WI38 (cell line): ENCODE measurements around the gene CLSTN1.

ENCODE experiments used
- H3K4me3 ChIP-seq: 2 replicates; pipeline ENCODE4 v1.5.1; 2011; ENCODE audit warnings: low read depth, mild to moderate bottlenecking, control low read depth, low read length
- CTCF ChIP-seq: IDR thresholded peaks from 2 replicates; pipeline ENCODE4 v1.5.1; 2012; ENCODE audit warnings: low read depth, mild to moderate bottlenecking, control low read depth, low read length

Gene CLSTN1

GRCh38 chr1:9728451-9729295 is 95.1 kb downstream of the CLSTN1 start:
- TF ChIP-seq CTCF: no peak
- H3K4me3 ChIP-seq: no peak overlapping the region

DNA sequence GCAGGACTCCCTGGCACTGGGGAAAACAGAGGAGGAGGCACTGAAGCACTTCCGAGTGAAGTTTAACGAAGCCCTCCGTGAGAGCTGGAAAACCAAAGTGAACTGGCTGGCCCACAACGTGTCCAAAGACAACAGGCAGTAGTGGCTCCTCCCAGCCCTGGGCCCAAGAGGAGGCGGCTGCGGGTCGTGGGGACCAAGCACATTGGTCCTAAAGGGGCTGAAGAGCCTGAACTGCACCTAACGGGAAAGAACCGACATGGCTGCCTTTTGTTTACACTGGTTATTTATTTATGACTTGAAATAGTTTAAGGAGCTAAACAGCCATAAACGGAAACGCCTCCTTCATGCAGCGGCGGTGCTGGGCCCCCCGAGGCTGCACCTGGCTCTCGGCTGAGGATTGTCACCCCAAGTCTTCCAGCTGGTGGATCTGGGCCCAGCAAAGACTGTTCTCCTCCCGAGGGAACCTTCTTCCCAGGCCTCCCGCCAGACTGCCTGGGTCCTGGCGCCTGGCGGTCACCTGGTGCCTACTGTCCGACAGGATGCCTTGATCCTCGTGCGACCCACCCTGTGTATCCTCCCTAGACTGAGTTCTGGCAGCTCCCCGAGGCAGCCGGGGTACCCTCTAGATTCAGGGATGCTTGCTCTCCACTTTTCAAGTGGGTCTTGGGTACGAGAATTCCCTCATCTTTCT is 96.7 kb downstream of the CLSTN1 start:
- H3K4me3 ChIP-seq: no peak overlapping the region
- no peak for TF ChIP-seq CTCF

DNA sequence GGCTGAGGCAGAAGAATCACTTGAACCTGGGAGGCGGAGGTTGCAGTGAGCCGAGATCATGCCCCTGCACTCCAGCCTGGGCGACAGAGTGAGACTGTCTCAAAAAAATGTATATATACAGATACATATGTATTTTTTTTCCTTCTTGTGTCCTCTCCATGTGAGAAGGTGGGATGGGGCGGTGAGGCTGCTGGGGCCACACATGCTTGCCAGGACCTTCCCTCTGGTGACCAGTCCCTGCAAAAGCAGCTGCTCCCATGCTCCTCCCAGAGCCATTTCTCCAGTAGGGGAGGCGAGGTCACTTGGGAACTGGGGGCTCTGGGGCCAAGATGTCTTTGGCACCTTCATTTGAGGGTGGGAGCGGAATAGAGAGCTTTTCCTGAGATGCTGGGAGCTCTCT is 97.4 kb downstream of the CLSTN1 start:
- TF ChIP-seq CTCF: no peak
- H3K4me3 ChIP-seq: no peak overlapping the region

GRCh38 chr1:9724706-9725476 is 98.9 kb downstream of the CLSTN1 start:
- TF ChIP-seq CTCF: peak; percentile 78
- no peak overlapping the region for H3K4me3 ChIP-seq

DNA sequence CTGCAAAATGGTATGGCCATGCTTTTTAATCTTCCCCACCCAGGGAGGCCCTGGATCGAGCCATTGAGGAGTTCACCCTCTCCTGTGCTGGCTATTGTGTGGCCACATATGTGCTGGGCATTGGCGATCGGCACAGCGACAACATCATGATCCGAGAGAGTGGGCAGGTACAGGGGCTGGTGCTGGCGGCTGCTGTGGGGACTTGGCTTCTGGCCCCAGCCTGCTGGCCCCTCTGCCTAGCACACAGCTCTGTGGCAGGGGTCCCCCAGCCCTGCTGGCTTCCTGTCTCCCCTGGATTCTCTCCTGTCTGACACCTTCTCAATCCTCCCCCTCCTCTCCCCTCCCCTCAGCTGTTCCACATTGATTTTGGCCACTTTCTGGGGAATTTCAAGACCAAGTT is 99.8 kb downstream of the CLSTN1 start:
- no peak for TF ChIP-seq CTCF
- no peak overlapping the region for H3K4me3 ChIP-seq

- TF ChIP-seq CTCF: no peak
- no peak overlapping the region for H3K4me3 ChIP-seq
Measured at GRCh38 chr1:9723068-9723805, 100.5 kb downstream of the CLSTN1 start.
